Head of caudate nucleus (tissue), 42 donors: ENCODE data around the gene POLR3H.
"Not testable (repeated sequence)": the region's sequence is repeated elsewhere in the genome, so short reads cannot be mapped to it uniquely, and the experiment has no call there.

Experiments
- DNase-seq, 42 donors: peaks; one replicate each; pipeline versions ENCODE4 v3.0.0 to v3.0.0-alpha.2; 2020 to 2021; ENCODE audit warnings: mixed read lengths in 7 of 42
- intact Hi-C: fragments of 100-400 bp; cut with DNase I; formaldehyde crosslinking; loops from one replicate; pipeline ENCODE4 v1.15.0; 2022

The POLR3H gene

GRCh38 chr22:41568811-41569210 is 24.5 kb upstream of the POLR3H start:
- peak in 2 of 42 donors; percentile 16 to 63 for DNase-seq
- intact Hi-C loops: no loop called here

- intact Hi-C loops: no loop called here
- DNase-seq: no peak
These were observed 23.2 kb upstream of the POLR3H start for GRCh38 chr22:41567512-41567768.

- DNase-seq: peak in 4 of 42 donors; percentile 41 to 72 (median 44)
- intact Hi-C loops: no loop called here
These were observed 21.3 kb upstream of the POLR3H start for GRCh38 chr22:41565403-41566054.

- DNase-seq: no peak
- intact Hi-C loops: no loop called here
These were observed 20.3 kb upstream of the POLR3H start for GRCh38 chr22:41564563-41564962.

GRCh38 chr22:41563051-41563711 is 18.9 kb upstream of the POLR3H start:
- DNase-seq: peak in 12 of 42 donors; percentile 31 to 70 (median 44)

GRCh38 chr22:41562461-41562860 is 18.2 kb upstream of the POLR3H start:
- intact Hi-C loops: no loop called here
- no peak for DNase-seq

More at GRCh38 chr22:41563051-41563711, 18.9 kb upstream of the POLR3H start:
- intact Hi-C loops: no loop called here

- DNase-seq: no peak
- intact Hi-C loops: no loop called here
These were observed 17.5 kb upstream of the POLR3H start for GRCh38 chr22:41561788-41562187.

GRCh38 chr22:41561335-41561734 is 17.1 kb upstream of the POLR3H start:
- intact Hi-C loops: no loop called here
- peak in 1 of 42 donors; percentile 23 for DNase-seq

GRCh38 chr22:41560095-41560471 is 15.8 kb upstream of the POLR3H start:
- intact Hi-C loops: no loop called here

GRCh38 chr22:41558241-41558630 is 14.0 kb upstream of the POLR3H start:
- DNase-seq, intact Hi-C loops: not testable (repeated sequence)

More at GRCh38 chr22:41560095-41560471, 15.8 kb upstream of the POLR3H start:
- DNase-seq: no peak

GRCh38 chr22:41557401-41558240 is 13.4 kb upstream of the POLR3H start:
- intact Hi-C loops: no loop called here

GRCh38 chr22:41556561-41556960 is 12.3 kb upstream of the POLR3H start:
- no peak for DNase-seq
- intact Hi-C loops: no loop called here

More at GRCh38 chr22:41557401-41558240, 13.4 kb upstream of the POLR3H start:
- DNase-seq: peak; percentile 40 to 88 (median 71)

GRCh38 chr22:41555325-41555982 is 11.2 kb upstream of the POLR3H start:
- no peak for DNase-seq
- intact Hi-C loops: no loop called here

- intact Hi-C loops: no loop called here
- no peak for DNase-seq
These were observed 7.8 kb upstream of the POLR3H start for GRCh38 chr22:41551877-41552582.

GRCh38 chr22:41550952-41551491 is 6.8 kb upstream of the POLR3H start:
- no peak for DNase-seq
- intact Hi-C loops: no loop called here

- intact Hi-C loops: loop anchor here (5.0 kb wide), 1 partner anchor 38 kb away; the partner anchor contains the start of gene PMM1
- DNase-seq: no peak
These were observed 4.6 kb upstream of the POLR3H start for GRCh38 chr22:41548830-41549211.

GRCh38 chr22:41544671-41545476 is 604 bp upstream of the POLR3H start:
- DNase-seq: peak in 2 of 42 donors; percentile 28 to 48
- intact Hi-C loops: loop anchor here (5.0 kb wide), 1 partner anchor 42 kb away; the partner anchor contains the start of gene PMM1

GRCh38 chr22:41542224-41542623 is 2.0 kb downstream of the POLR3H start:
- intact Hi-C loops: no loop called here
- DNase-seq: no peak
